ENCODE data around the gene KRTAP2-1. TPM values are rescaled to one million over a fixed set of nuclear protein-coding genes. Genes with fewer than 3 reads are reported as not detected.
"Not testable (repeated sequence)": the region's sequence is repeated elsewhere in the genome, so short reads cannot be mapped to it uniquely, and the experiment has no call there.

Gene KRTAP2-1
- total RNA-seq, 4 donors from 2014 or later = 20.1 to 128 (median 37.2) TPM; not detected in 1

DNA sequence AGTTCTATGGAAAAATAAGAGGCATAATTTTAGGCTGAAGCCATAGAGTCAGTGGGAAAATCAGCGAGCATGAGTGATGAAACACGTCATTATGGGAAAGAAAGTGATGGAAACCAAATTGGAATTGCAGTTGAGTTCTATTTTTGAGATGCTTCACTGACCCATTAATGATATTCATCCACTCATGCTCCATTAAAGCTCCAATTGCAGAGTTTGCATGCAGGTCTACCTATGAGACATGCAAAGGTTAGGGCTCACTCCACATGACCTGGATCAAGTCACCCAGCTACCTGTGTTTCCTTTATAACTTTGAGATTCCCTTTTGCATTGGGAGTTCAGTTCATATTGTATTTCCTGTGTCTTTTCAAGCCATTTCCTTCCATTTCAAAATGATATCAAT is 26.6 kb upstream of the KRTAP2-1 start:
- H3K9me3 ChIP-seq = no peaks in the 10 kb centered on the region
- 92% methylated on average over 2 of the region's 2 CpGs for WGBS
- no peak overlapping the region for H3K4me3 ChIP-seq
- DNase-seq (ENCODE audit: low spot score in 2 of 2) = no peak
- no peak overlapping the region for H3K27ac ChIP-seq
- no peak for TF ChIP-seq POLR2A (IDR thresholded peaks at IDR 0.05)
- no peaks in the 10 kb centered on the region for H3K36me3 ChIP-seq
- H3K27me3 ChIP-seq = no peaks in the 10 kb centered on the region
- no peaks in the 10 kb centered on the region for H3K4me1 ChIP-seq

DNA sequence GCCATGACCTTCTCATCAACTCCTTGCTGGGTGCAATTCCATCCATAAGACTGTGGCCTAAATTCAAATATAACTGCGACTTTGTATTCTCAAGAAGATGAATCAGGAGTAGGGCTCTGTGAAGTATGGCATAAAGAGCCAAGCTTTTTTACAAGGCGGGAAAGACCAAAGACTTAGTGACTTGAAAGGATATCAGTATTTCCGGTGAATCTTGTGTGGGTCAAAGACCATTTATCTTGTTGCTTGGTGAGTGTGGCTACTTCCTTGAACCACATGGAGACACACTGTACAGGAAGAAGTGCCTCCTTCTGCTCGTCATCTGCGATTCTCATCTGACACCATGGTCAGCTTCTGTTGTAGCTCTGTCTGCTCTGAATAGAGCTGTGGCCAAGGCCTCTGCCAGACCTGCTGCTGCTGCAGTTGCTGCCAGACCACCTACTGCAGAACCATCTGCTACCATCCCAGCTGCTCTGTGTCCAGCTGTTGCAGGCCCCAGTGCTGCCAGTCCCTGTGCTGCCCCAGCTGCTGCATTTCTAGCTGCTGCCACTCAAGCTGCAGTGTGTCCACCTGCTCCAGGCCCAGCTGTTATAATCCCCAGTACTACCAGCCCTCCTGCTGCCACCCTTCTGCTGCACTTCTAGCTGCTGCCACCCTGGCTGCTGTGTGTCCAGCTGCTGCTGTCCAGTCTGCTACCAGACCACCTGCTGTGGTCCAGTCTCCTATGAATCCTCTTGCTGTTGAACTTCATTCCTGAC is 24.7 kb upstream of the KRTAP2-1 start:
- no peaks in the 10 kb centered on the region for H3K36me3 ChIP-seq
- no peaks in the 10 kb centered on the region for H3K27me3 ChIP-seq
- H3K9me3 ChIP-seq = no peaks in the 10 kb centered on the region
- no peak overlapping the region for H3K27ac ChIP-seq
- 79% methylated on average over 5 of the region's 5 CpGs for WGBS
- no peak for TF ChIP-seq POLR2AphosphoS5 (IDR thresholded peaks at IDR 0.05)
- TF ChIP-seq POLR2A (IDR thresholded peaks at IDR 0.05) = no peak
- no peak for TF ChIP-seq EP300 (IDR thresholded peaks at IDR 0.05)
- TF ChIP-seq, protein P1, sequence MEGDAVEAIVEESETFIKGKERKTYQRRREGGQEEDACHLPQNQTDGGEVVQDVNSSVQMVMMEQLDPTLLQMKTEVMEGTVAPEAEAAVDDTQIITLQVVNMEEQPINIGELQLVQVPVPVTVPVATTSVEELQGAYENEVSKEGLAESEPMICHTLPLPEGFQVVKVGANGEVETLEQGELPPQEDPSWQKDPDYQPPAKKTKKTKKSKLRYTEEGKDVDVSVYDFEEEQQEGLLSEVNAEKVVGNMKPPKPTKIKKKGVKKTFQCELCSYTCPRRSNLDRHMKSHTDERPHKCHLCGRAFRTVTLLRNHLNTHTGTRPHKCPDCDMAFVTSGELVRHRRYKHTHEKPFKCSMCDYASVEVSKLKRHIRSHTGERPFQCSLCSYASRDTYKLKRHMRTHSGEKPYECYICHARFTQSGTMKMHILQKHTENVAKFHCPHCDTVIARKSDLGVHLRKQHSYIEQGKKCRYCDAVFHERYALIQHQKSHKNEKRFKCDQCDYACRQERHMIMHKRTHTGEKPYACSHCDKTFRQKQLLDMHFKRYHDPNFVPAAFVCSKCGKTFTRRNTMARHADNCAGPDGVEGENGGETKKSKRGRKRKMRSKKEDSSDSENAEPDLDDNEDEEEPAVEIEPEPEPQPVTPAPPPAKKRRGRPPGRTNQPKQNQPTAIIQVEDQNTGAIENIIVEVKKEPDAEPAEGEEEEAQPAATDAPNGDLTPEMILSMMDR (IDR thresholded peaks at IDR 0.05) = no peak
- no peaks in the 10 kb centered on the region for H3K4me1 ChIP-seq
- DNase-seq (ENCODE audit: low spot score in 2 of 2) = no peak
- no peak overlapping the region for H3K4me3 ChIP-seq

DNA sequence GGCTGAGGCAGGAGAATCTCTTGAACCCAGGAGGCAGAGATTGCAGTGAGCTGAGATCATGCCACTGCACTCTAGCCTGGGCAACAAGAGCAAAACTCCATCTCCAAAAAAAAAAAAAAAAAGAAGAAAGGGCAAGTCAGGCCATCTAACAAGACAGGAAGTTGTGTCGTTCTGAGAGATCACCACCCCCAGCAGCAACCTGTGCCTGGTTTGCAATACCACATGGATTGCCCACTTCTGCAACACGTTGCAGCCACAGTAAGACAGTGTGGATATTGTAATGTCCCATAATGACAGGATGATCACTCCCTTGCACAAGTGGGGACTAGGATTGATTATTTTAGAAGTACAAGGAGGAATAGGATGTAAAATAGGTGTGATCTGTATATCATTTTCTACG is 21.9 kb upstream of the KRTAP2-1 start:
- 79% methylated on average over 3 of the region's 3 CpGs for WGBS
- Histone ChIP-seq H3K9me3 (no peaks in the 10 kb centered on the region), H3K36me3 (no peaks in the 10 kb centered on the region), H3K27me3 (no peaks in the 10 kb centered on the region), H3K27ac (no peak overlapping the region), H3K4me3 (no peak overlapping the region), H3K4me1 (no peaks in the 10 kb centered on the region)
- TF ChIP-seq, protein P1 (IDR thresholded peaks at IDR 0.05) = no peak
- TF ChIP-seq POLR2AphosphoS5 (IDR thresholded peaks at IDR 0.05) = no peak
- TF ChIP-seq POLR2A (IDR thresholded peaks at IDR 0.05) = no peak
- no peak for TF ChIP-seq EP300 (IDR thresholded peaks at IDR 0.05)
- DNase-seq (ENCODE audit: low spot score in 2 of 2) = no peak

DNA sequence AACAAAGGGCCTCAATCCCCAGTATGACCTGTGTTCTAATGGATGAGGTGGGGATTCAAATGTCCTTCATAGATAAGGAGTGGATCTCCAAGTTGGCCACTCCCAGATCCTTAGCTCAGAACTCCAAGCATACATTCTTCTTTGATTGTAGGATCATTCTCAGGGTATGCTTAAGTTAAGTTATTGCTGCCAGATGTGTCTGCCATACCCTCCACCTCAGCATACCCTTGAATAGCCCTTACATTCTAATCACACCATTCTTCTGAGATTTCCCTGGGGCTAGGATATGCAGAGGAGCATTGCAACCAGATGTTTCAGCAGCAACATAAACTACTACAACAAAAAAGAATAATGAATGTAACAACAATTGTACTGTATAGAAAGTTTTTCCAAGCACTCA is 20.2 kb upstream of the KRTAP2-1 start:
- no peak overlapping the region for H3K27ac ChIP-seq
- H3K9me3 ChIP-seq = no peaks in the 10 kb centered on the region
- TF ChIP-seq EP300 (IDR thresholded peaks at IDR 0.05) (no peak), POLR2A (IDR thresholded peaks at IDR 0.05) (no peak), POLR2AphosphoS5 (IDR thresholded peaks at IDR 0.05) (no peak)
- TF ChIP-seq, protein P1 (IDR thresholded peaks at IDR 0.05) = no peak
- no peaks in the 10 kb centered on the region for H3K27me3 ChIP-seq
- no peak overlapping the region for H3K4me3 ChIP-seq
- no peaks in the 10 kb centered on the region for H3K4me1 ChIP-seq
- H3K36me3 ChIP-seq = no peaks in the 10 kb centered on the region
- no peak for DNase-seq (ENCODE audit: low spot score in 2 of 2)

DNA sequence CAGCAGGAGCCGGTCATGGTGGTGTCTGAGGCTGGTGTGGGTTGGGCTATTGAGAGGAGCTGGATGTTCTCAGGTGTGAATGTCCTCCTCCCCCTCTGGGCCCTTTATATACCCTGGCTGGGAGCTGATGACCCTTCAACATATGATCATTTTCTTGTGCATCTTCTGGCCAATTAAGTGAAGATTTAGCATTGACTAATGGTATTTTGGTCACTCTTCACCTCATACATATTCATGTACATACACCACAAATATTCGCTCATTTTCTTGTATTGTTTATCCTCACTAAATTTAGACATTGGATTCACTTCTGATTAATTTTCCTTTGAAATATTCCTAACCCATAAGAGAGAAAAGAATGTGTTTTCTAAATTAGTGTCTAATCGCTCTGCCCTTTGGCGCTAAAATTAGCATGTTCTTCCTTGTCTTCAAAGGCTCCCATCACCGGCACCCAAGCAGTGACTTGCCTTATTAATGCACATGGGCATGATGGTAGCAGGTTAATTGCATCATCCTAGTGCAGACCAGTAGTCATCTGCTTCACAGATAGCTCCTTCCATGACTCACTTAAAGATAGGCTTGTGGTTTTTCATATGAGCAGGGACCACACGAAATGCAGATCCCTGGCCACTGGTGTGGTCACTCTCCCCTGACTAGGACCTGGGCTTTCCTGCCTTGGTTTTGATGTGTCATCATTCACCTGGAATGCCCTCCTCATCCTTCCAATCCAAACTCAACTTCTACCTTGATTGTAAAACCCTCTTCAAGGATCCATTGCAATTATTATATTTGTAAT is 18.9 kb upstream of the KRTAP2-1 start, which contains the start of gene KRTAP2-4:
KRTAP2-4 (minus strand) TSS at position 51 of the 796 bp plus-strand sequence; CDS start at position 17, 34 bp downstream.
- no peaks in the 10 kb centered on the region for H3K9me3 ChIP-seq
- H3K27ac ChIP-seq = no peak within 1 kb of the TSS
- peaks cover 1% of the 10 kb centered on the region for H3K27me3 ChIP-seq
- H3K36me3 ChIP-seq = no peaks in the 10 kb centered on the region
- DNase-seq (ENCODE audit: low spot score in 2 of 2) = no peak
- H3K4me1 ChIP-seq = no peaks in the 10 kb centered on the region
- 73% methylated on average over 6 of the region's 6 CpGs for WGBS
- no peak for TF ChIP-seq POLR2AphosphoS5 (IDR thresholded peaks at IDR 0.05)
- TF ChIP-seq, protein P1 (IDR thresholded peaks at IDR 0.05) = no peak
- no peak within 1 kb of the TSS for H3K4me3 ChIP-seq

DNA sequence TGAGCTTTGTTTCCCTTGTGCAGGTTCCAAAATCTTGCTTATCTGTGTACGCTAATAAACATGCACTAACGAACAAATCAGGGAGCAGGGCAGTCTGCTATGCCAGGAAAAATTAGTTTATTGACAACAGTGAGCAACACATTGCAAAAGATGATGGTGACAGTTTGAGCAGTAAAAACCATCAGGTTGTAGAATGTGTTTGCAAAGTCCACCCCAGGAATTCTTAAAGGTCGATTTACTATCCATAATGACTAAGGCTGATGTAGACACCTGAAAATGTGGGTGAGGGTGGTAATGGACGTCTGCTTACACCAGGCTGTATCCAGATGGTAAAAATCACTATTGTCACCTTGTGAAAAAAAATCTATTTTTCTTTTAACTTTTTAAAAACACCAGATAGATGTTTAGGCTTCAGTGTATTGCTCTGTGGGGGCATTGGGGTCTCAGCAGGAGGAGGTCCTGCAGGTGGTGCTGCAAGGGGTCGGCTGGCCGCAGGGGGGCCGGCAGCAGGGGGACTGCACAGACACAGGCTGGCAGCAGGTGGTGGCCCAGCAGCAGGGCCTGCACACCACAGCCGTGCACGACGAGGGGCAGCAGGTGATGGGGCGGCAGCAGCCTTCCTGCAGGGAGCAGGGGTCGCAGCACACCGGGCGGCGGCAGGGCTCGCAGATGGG is 18.0 kb upstream of the KRTAP2-1 start:
- not testable (repeated sequence) for H3K9me3 ChIP-seq; H3K27me3 ChIP-seq; H3K4me3 ChIP-seq; DNase-seq (ENCODE audit: low spot score in 2 of 2); H3K27ac ChIP-seq; H3K36me3 ChIP-seq; H3K4me1 ChIP-seq
- WGBS = 80% methylated on average over 7 of the region's 16 CpGs

All from suprapubic skin (tissue), 4 donors.